PC-3 (cell line): ENCODE measurements around the gene KCNN4.

Experiments used
- CTCF ChIP-seq: fragments of 300-600 bp; sonication (generic); conservative IDR thresholded peaks from 2 replicates; pipeline ENCODE4 v1.5.1; 2017; ENCODE audit warnings: antibody characterized with exemption, low read depth, mild to moderate bottlenecking, low read length
- EZH2 ChIP-seq: fragments of 300-600 bp; sonication (generic); IDR thresholded peaks from one replicate; pipeline ENCODE4 v1.6.1; 2017; ENCODE audit warnings: antibody characterized with exemption, mild to moderate bottlenecking, low read length; ENCODE audit not compliant: unreplicated experiment
- EZH2phosphoT487 ChIP-seq: fragments of 300-600 bp; sonication (generic); IDR thresholded peaks from 2 replicates; pipeline ENCODE4 v1.6.1; 2018; ENCODE audit warnings: mild to moderate bottlenecking, antibody characterized with exemption, low read length, borderline replicate concordance

- no peak for TF ChIP-seq CTCF
- TF ChIP-seq EZH2phosphoT487, result no peak
- no peak for TF ChIP-seq EZH2
Measured at GRCh38 chr19:43754253-43754502, 26.6 kb downstream of the KCNN4 start.
